ENCODE measurements around the gene ZC3H12A. TPM values are rescaled to one million over a fixed set of nuclear protein-coding genes. Genes with fewer than 3 reads are reported as not detected.

ZC3H12A gene
- total RNA-seq, 2 donors from 2014 or later: 40.1 to 73.3 TPM

DNA sequence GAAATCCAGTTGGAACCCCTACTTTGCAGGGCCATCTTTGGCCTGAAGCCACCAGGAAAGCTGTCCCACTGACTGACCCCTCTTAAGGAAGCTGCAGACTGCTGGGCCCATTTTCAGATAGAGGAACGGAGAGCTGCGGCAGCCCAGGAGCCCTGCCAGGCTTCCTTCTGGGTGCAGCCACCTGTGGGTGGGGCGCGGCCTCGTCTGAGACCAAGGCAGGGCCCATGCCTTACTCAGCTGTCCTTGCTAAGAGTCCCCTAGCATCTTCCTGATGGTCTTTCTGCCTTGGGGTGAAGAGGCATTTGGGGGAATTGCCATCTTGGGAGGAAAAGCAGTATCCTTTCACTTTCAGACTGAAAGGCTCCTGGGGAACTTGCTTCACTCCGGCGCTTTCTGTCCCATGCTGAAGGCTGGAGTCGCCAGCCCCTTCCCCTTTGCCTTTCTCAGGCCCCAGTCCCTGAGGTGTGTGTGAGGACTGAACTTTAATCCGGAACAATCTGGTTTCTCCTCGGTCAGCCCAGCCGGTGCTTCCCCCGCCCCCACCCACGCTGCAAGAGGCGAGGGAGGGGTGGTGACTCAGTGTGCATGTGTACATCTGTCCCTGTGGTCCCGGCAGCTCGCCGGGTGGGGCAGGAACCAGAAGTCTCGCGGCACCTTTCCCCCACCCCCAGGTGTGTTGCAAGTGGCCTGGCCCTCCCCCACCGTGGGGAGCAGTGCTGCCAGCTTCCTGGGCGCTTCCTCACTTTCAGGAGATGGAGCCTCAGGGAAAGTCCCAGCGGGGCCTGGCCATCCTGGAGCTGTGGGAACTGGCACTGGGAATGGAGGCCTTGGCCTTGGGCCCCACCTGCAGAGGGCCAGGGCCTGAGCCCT lies 5.1 kb downstream of the ZC3H12A start:
- Mint-ChIP-seq H3K4me3 (peak overlapping the region; percentile 97), H3K9me3 (no peaks in the 10 kb centered on the region), H3K27ac (peak overlapping the region; percentile 97), H3K27me3 (no peaks in the 10 kb centered on the region), H3K36me3 (ENCODE audit: low read depth) (peaks cover 97% of the 10 kb centered on the region), H3K4me1 (peaks cover 11% of the 10 kb centered on the region)
- ATAC-seq (replicated peaks): peak; percentile 65

DNA sequence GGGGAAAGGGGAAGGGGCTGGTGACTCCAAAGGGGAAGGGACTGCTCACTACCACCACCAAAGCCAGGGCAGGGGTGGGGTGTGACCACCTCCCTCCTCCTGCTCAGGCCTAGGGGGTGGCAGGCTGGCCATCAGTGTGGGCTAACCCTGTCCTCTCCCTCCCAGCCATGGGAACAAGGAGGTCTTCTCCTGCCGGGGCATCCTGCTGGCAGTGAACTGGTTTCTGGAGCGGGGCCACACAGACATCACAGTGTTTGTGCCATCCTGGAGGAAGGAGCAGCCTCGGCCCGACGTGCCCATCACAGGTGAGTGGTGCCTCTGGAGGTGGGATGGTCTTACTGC lies 5.7 kb downstream of the ZC3H12A start:
- Mint-ChIP-seq H3K36me3 (ENCODE audit: low read depth) (peaks cover 98% of the 10 kb centered on the region), H3K4me3 (peak overlapping the region; percentile 97), H3K27ac (peak overlapping the region; percentile 20), H3K27me3 (no peaks in the 10 kb centered on the region), H3K9me3 (no peaks in the 10 kb centered on the region), H3K4me1 (peaks cover 11% of the 10 kb centered on the region)
- ATAC-seq (replicated peaks): no peak

- peak overlapping the region; percentile 97 for H3K4me3 Mint-ChIP-seq
- no peaks in the 10 kb centered on the region for H3K9me3 Mint-ChIP-seq
- no peaks in the 10 kb centered on the region for H3K27me3 Mint-ChIP-seq
- peak overlapping the region; percentile 87 for H3K27ac Mint-ChIP-seq
- H3K36me3 Mint-ChIP-seq (ENCODE audit: low read depth): peaks cover 91% of the 10 kb centered on the region
- ATAC-seq (replicated peaks): no peak
- peaks cover 11% of the 10 kb centered on the region for H3K4me1 Mint-ChIP-seq
Observed at GRCh38 chr1:37480581-37481288, 6.4 kb downstream of the ZC3H12A start.

DNA sequence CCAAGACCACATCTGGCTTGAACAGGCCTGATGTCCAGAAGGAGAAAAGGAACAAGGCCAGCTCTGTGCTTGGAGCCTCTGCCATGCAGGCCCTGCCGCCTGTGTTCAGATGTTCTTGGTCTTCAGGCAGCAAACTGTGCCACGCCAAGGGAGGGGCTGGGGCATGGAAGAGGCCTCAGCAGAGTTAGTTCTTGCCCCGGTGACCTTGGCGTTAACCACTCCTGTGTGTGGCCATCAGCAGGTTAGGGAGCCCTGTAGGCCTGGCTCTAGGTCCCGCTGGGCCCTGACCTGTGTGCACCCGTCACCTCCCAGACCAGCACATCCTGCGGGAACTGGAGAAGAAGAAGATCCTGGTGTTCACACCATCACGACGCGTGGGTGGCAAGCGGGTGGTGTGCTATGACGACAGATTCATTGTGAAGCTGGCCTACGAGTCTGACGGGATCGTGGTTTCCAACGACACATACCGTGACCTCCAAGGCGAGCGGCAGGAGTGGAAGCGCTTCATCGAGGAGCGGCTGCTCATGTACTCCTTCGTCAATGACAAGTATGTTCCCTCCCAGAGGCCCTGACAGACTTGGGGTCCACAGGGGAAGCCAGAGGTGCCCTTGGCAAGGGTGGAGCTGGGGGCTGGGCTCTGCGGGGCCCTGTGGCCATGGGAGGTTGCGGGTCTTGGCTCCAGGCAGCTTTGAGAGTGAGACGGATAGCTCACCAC lies 7.1 kb downstream of the ZC3H12A start:
- peak overlapping the region; percentile 87 for H3K27ac Mint-ChIP-seq
- peak overlapping the region; percentile 97 for H3K4me3 Mint-ChIP-seq
- H3K9me3 Mint-ChIP-seq: no peaks in the 10 kb centered on the region
- H3K36me3 Mint-ChIP-seq (ENCODE audit: low read depth): peaks cover 84% of the 10 kb centered on the region
- peaks cover 11% of the 10 kb centered on the region for H3K4me1 Mint-ChIP-seq
- no peaks in the 10 kb centered on the region for H3K27me3 Mint-ChIP-seq
- ATAC-seq (replicated peaks): no peak

GRCh38 chr1:37482004-37482785 lies 7.8 kb downstream of the ZC3H12A start:
- Mint-ChIP-seq H3K36me3 (ENCODE audit: low read depth) (peaks cover 77% of the 10 kb centered on the region), H3K27me3 (no peaks in the 10 kb centered on the region), H3K4me3 (peak overlapping the region; percentile 97), H3K9me3 (no peaks in the 10 kb centered on the region), H3K27ac (peak overlapping the region; percentile 87), H3K4me1 (peaks cover 16% of the 10 kb centered on the region)
- ATAC-seq (replicated peaks): no peak

DNA sequence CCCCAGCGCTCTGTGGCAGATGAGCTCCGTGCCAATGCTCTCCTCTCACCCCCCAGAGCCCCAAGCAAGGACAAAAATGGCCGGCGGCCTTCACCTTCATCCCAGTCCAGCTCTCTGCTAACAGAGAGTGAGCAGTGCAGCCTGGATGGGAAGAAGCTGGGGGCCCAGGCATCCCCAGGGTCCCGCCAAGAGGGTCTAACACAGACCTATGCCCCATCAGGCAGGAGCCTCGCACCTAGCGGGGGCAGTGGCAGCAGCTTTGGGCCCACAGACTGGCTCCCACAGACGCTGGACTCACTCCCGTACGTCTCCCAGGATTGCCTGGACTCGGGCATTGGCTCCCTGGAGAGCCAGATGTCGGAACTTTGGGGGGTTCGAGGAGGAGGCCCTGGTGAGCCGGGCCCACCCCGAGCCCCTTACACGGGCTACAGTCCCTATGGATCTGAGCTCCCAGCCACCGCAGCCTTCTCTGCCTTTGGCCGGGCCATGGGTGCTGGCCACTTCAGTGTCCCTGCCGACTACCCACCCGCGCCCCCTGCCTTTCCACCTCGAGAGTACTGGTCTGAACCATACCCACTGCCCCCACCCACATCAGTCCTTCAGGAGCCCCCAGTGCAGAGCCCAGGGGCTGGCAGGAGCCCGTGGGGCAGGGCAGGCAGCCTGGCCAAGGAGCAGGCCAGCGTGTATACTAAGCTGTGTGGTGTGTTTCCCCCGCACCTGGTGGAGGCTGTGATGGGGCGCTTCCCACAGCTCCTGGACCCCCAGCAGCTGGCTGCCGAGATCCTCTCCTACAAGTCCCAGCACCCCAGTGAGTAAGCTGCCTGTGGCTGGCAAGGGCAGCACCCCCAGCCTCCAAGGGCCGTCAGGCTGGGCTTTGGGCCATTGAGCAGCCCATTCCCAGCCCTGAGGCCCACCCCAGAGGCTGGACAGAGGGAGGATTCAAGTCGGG lies 8.7 kb downstream of the ZC3H12A start:
- ATAC-seq (replicated peaks): no peak
- H3K36me3 Mint-ChIP-seq (ENCODE audit: low read depth): peaks cover 75% of the 10 kb centered on the region
- H3K4me1 Mint-ChIP-seq: peaks cover 20% of the 10 kb centered on the region
- no peaks in the 10 kb centered on the region for H3K9me3 Mint-ChIP-seq
- H3K27ac Mint-ChIP-seq: peak overlapping the region; percentile 87
- peak overlapping the region; percentile 97 for H3K4me3 Mint-ChIP-seq
- H3K27me3 Mint-ChIP-seq: no peaks in the 10 kb centered on the region

DNA sequence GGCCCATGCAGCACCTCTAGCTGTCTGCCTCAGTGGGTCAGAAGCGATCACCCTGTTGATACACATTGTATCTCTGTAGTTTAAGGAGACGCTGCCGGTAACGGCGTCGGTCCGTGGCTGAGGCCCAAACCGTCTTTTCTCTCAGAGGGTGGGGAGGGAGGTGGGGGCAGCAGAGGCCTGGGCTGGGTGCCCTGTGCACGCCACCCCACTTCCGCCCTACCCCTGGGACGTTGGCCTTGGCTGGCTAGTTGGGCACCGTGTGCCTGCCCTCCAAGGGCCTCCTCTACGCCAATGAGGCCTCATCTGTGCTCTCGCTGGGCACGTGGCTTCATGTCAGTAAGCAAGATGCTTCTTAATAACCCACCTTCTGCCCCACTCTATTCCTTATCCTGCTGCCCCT lies 9.4 kb downstream of the ZC3H12A start:
- Mint-ChIP-seq H3K4me3 (no peak overlapping the region), H3K9me3 (no peaks in the 10 kb centered on the region), H3K27me3 (no peaks in the 10 kb centered on the region), H3K36me3 (ENCODE audit: low read depth) (peaks cover 75% of the 10 kb centered on the region), H3K4me1 (peaks cover 25% of the 10 kb centered on the region), H3K27ac (peak overlapping the region; percentile 92)
- no peak for ATAC-seq (replicated peaks)

GRCh38 chr1:37484325-37485051 lies 10.1 kb downstream of the ZC3H12A start:
- Mint-ChIP-seq H3K4me3 (no peak overlapping the region), H3K9me3 (no peaks in the 10 kb centered on the region), H3K4me1 (peaks cover 25% of the 10 kb centered on the region), H3K27me3 (no peaks in the 10 kb centered on the region), H3K27ac (peak overlapping the region; percentile 92), H3K36me3 (ENCODE audit: low read depth) (peaks cover 74% of the 10 kb centered on the region)
- no peak for ATAC-seq (replicated peaks)

- Mint-ChIP-seq H3K27ac (peak overlapping the region; percentile 69), H3K36me3 (ENCODE audit: low read depth) (peaks cover 70% of the 10 kb centered on the region), H3K4me3 (no peak overlapping the region), H3K9me3 (no peaks in the 10 kb centered on the region), H3K27me3 (no peaks in the 10 kb centered on the region), H3K4me1 (peaks cover 25% of the 10 kb centered on the region)
- no peak for ATAC-seq (replicated peaks)
Observed at GRCh38 chr1:37485902-37486679, 11.7 kb downstream of the ZC3H12A start.

- Mint-ChIP-seq H3K4me1 (peaks cover 20% of the 10 kb centered on the region), H3K27me3 (no peaks in the 10 kb centered on the region), H3K4me3 (no peak overlapping the region), H3K27ac (peak overlapping the region; percentile 69), H3K36me3 (ENCODE audit: low read depth) (peaks cover 66% of the 10 kb centered on the region), H3K9me3 (no peaks in the 10 kb centered on the region)
- ATAC-seq (replicated peaks): peak; percentile 71
Observed at GRCh38 chr1:37486680-37487618, 12.6 kb downstream of the ZC3H12A start.

DNA sequence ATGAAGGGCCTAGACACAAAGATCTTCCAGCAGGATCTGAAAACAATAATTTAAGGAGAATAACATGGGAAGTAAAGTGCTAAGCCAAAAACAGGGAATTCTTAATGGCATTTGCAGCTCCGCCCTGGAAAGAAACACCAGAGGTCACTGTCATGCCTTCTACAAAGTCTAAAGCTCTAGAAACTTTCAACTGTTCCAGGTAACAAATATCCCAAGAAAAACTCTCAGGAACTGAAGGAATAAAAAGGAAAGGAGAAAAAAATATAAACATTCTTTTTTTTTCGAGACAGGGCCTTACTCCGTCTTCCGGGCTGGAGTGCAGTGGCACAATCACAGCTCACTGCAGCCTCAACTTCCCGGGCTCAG lies 13.2 kb downstream of the ZC3H12A start:
- Mint-ChIP-seq H3K4me3 (no peak overlapping the region), H3K9me3 (no peaks in the 10 kb centered on the region), H3K27ac (peak overlapping the region; percentile 69), H3K27me3 (no peaks in the 10 kb centered on the region), H3K4me1 (peaks cover 20% of the 10 kb centered on the region), H3K36me3 (ENCODE audit: low read depth) (peaks cover 66% of the 10 kb centered on the region)
- ATAC-seq (replicated peaks): no peak
